ENCODE data around the gene RASA2.
"Not testable (repeated sequence)": the region's sequence is repeated elsewhere in the genome, so short reads cannot be mapped to it uniquely, and the experiment has no call there.

RASA2 gene

GRCh38 chr3:141618103-141618910 lies 131.5 kb downstream of the RASA2 start:
- H3K4me3 ChIP-seq (ENCODE audit: extremely low read depth, insufficient read depth, low read length, poor library complexity, severe bottlenecking), result no peak overlapping the region

GRCh38 chr3:141618938-141619337 lies 132.1 kb downstream of the RASA2 start:
- Histone ChIP-seq H3K36me3 (ENCODE audit: control insufficient read depth, insufficient read depth, low read length) (peaks cover 12% of the 10 kb centered on the region), H3K4me3 (ENCODE audit: extremely low read depth, insufficient read depth, low read length, poor library complexity, severe bottlenecking) (no peak overlapping the region), H3K4me1 (ENCODE audit: control insufficient read depth, insufficient read depth, low read length, poor library complexity, severe bottlenecking) (no peaks in the 10 kb centered on the region), H3K27ac (ENCODE audit: low read depth, low read length, severe bottlenecking) (no peak overlapping the region), H3K9me3 (ENCODE audit: control insufficient read depth, low read length) (no peaks in the 10 kb centered on the region)
- WGBS, 2 experiments (ENCODE audit: insufficient coverage in 2 of 2), result 78 to 93% methylated on average over 8 of the region's 8 CpGs

More at GRCh38 chr3:141618103-141618910, 131.5 kb downstream of the RASA2 start:
- H3K27ac ChIP-seq (ENCODE audit: low read depth, low read length, severe bottlenecking), result no peak overlapping the region
- H3K4me1 ChIP-seq (ENCODE audit: control insufficient read depth, insufficient read depth, low read length, poor library complexity, severe bottlenecking), result no peaks in the 10 kb centered on the region
- no peaks in the 10 kb centered on the region for H3K9me3 ChIP-seq (ENCODE audit: control insufficient read depth, low read length)
- peaks cover 12% of the 10 kb centered on the region for H3K36me3 ChIP-seq (ENCODE audit: control insufficient read depth, insufficient read depth, low read length)
- 92 to 93% methylated on average over 2 to 4 of the region's 6 CpGs for WGBS, 2 experiments (ENCODE audit: insufficient coverage in 2 of 2)

GRCh38 chr3:141619450-141619849 lies 132.6 kb downstream of the RASA2 start:
- Histone ChIP-seq H3K27ac (ENCODE audit: low read depth, low read length, severe bottlenecking) (no peak overlapping the region), H3K4me1 (ENCODE audit: control insufficient read depth, insufficient read depth, low read length, poor library complexity, severe bottlenecking) (no peaks in the 10 kb centered on the region), H3K36me3 (ENCODE audit: control insufficient read depth, insufficient read depth, low read length) (peaks cover 12% of the 10 kb centered on the region), H3K9me3 (ENCODE audit: control insufficient read depth, low read length) (no peaks in the 10 kb centered on the region), H3K4me3 (ENCODE audit: extremely low read depth, insufficient read depth, low read length, poor library complexity, severe bottlenecking) (no peak overlapping the region)
- WGBS, 2 experiments (ENCODE audit: insufficient coverage in 2 of 2), result 100% methylated on average over 2 of the region's 4 CpGs

- H3K4me1 ChIP-seq (ENCODE audit: control insufficient read depth, insufficient read depth, low read length, poor library complexity, severe bottlenecking), result no peaks in the 10 kb centered on the region
- peaks cover 3% of the 10 kb centered on the region for H3K9me3 ChIP-seq (ENCODE audit: control insufficient read depth, low read length)
- no peak overlapping the region for H3K4me3 ChIP-seq (ENCODE audit: extremely low read depth, insufficient read depth, low read length, poor library complexity, severe bottlenecking)
- no peak overlapping the region for H3K27ac ChIP-seq (ENCODE audit: low read depth, low read length, severe bottlenecking)
- H3K36me3 ChIP-seq (ENCODE audit: control insufficient read depth, insufficient read depth, low read length), result no peaks in the 10 kb centered on the region
- WGBS, 2 experiments (ENCODE audit: insufficient coverage in 2 of 2), result 74% methylated on average over 5 of the region's 5 CpGs; no CpG with 5 or more reads in 1 of the 2 experiments
Measured at GRCh38 chr3:141623691-141624090, 136.9 kb downstream of the RASA2 start.

- Histone ChIP-seq H3K4me1 (ENCODE audit: control insufficient read depth, insufficient read depth, low read length, poor library complexity, severe bottlenecking) (no peaks in the 10 kb centered on the region), H3K9me3 (ENCODE audit: control insufficient read depth, low read length) (peaks cover 13% of the 10 kb centered on the region), H3K4me3 (ENCODE audit: extremely low read depth, insufficient read depth, low read length, poor library complexity, severe bottlenecking) (no peak overlapping the region), H3K36me3 (ENCODE audit: control insufficient read depth, insufficient read depth, low read length) (no peaks in the 10 kb centered on the region), H3K27ac (ENCODE audit: low read depth, low read length, severe bottlenecking) (no peak overlapping the region)
- WGBS, 2 experiments (ENCODE audit: insufficient coverage in 2 of 2), result 84 to 91% methylated on average over 3 to 4 of the region's 5 CpGs
Measured at GRCh38 chr3:141625506-141625905, 138.7 kb downstream of the RASA2 start.

DNA sequence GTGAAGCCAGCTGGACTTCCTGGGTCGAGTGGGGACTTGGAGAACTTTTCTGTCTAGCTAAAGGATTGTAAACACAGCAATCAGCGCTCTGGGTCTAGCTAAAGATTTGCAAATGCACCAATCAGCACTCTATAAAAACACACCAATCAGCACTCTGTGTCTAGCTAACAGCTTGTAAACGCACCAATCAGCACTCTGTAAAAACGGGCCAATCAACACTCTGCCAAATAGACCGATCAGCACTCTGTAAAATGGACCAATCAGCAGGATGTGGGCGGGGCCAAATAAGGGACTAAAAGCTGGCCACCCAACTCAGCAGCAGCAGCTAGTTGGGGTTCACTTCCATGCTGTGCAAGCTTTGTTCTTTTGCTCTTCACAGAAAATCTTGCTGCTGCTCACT lies 141.5 kb downstream of the RASA2 start:
- H3K27ac ChIP-seq (ENCODE audit: low read depth, low read length, severe bottlenecking); H3K4me3 ChIP-seq (ENCODE audit: extremely low read depth, insufficient read depth, low read length, poor library complexity, severe bottlenecking); H3K36me3 ChIP-seq (ENCODE audit: control insufficient read depth, insufficient read depth, low read length); H3K4me1 ChIP-seq (ENCODE audit: control insufficient read depth, insufficient read depth, low read length, poor library complexity, severe bottlenecking): not testable (repeated sequence)
- H3K9me3 ChIP-seq (ENCODE audit: control insufficient read depth, low read length), result peaks cover 13% of the 10 kb centered on the region
- 78 to 88% methylated on average over 5 to 6 of the region's 6 CpGs for WGBS, 2 experiments (ENCODE audit: insufficient coverage in 2 of 2)

- not testable (repeated sequence) for H3K4me3 ChIP-seq (ENCODE audit: extremely low read depth, insufficient read depth, low read length, poor library complexity, severe bottlenecking); H3K4me1 ChIP-seq (ENCODE audit: control insufficient read depth, insufficient read depth, low read length, poor library complexity, severe bottlenecking); H3K36me3 ChIP-seq (ENCODE audit: control insufficient read depth, insufficient read depth, low read length); H3K27ac ChIP-seq (ENCODE audit: low read depth, low read length, severe bottlenecking)
- WGBS, 2 experiments (ENCODE audit: insufficient coverage in 2 of 2), result 86 to 90% methylated on average over 4 to 7 of the region's 7 CpGs
- peaks cover 13% of the 10 kb centered on the region for H3K9me3 ChIP-seq (ENCODE audit: control insufficient read depth, low read length)
Measured at GRCh38 chr3:141628868-141629441, 142.1 kb downstream of the RASA2 start.

- WGBS, 2 experiments (ENCODE audit: insufficient coverage in 2 of 2), result 72 to 81% methylated on average over 6 to 8 of the region's 9 CpGs
- H3K36me3 ChIP-seq (ENCODE audit: control insufficient read depth, insufficient read depth, low read length), result no peaks in the 10 kb centered on the region
- H3K9me3 ChIP-seq (ENCODE audit: control insufficient read depth, low read length), result peaks cover 13% of the 10 kb centered on the region
- H3K4me3 ChIP-seq (ENCODE audit: extremely low read depth, insufficient read depth, low read length, poor library complexity, severe bottlenecking), result no peak overlapping the region
- no peak overlapping the region for H3K27ac ChIP-seq (ENCODE audit: low read depth, low read length, severe bottlenecking)
- no peaks in the 10 kb centered on the region for H3K4me1 ChIP-seq (ENCODE audit: control insufficient read depth, insufficient read depth, low read length, poor library complexity, severe bottlenecking)
Measured at GRCh38 chr3:141629976-141630375, 143.1 kb downstream of the RASA2 start.

GRCh38 chr3:141632779-141633374 lies 146.1 kb downstream of the RASA2 start:
- H3K4me3 ChIP-seq (ENCODE audit: extremely low read depth, insufficient read depth, low read length, poor library complexity, severe bottlenecking), result no peak overlapping the region
- no peaks in the 10 kb centered on the region for H3K4me1 ChIP-seq (ENCODE audit: control insufficient read depth, insufficient read depth, low read length, poor library complexity, severe bottlenecking)
- no peaks in the 10 kb centered on the region for H3K36me3 ChIP-seq (ENCODE audit: control insufficient read depth, insufficient read depth, low read length)
- no peak overlapping the region for H3K27ac ChIP-seq (ENCODE audit: low read depth, low read length, severe bottlenecking)
- 67 to 86% methylated on average over 4 of the region's 4 CpGs for WGBS, 2 experiments (ENCODE audit: insufficient coverage in 2 of 2)
- peaks cover 13% of the 10 kb centered on the region for H3K9me3 ChIP-seq (ENCODE audit: control insufficient read depth, low read length)

GRCh38 chr3:141642215-141642614 lies 155.4 kb downstream of the RASA2 start:
- 89 to 100% methylated on average over 2 of the region's 2 CpGs for WGBS, 2 experiments (ENCODE audit: insufficient coverage in 2 of 2)
- no peak overlapping the region for H3K4me3 ChIP-seq (ENCODE audit: extremely low read depth, insufficient read depth, low read length, poor library complexity, severe bottlenecking)

GRCh38 chr3:141643391-141643790 lies 156.6 kb downstream of the RASA2 start:
- no peaks in the 10 kb centered on the region for H3K4me1 ChIP-seq (ENCODE audit: control insufficient read depth, insufficient read depth, low read length, poor library complexity, severe bottlenecking)
- H3K27ac ChIP-seq (ENCODE audit: low read depth, low read length, severe bottlenecking), result no peak overlapping the region
- H3K4me3 ChIP-seq (ENCODE audit: extremely low read depth, insufficient read depth, low read length, poor library complexity, severe bottlenecking), result no peak overlapping the region
- no peaks in the 10 kb centered on the region for H3K9me3 ChIP-seq (ENCODE audit: control insufficient read depth, low read length)
- no peaks in the 10 kb centered on the region for H3K36me3 ChIP-seq (ENCODE audit: control insufficient read depth, insufficient read depth, low read length)

More at GRCh38 chr3:141642215-141642614, 155.4 kb downstream of the RASA2 start:
- H3K36me3 ChIP-seq (ENCODE audit: control insufficient read depth, insufficient read depth, low read length), result no peaks in the 10 kb centered on the region
- H3K4me1 ChIP-seq (ENCODE audit: control insufficient read depth, insufficient read depth, low read length, poor library complexity, severe bottlenecking), result no peaks in the 10 kb centered on the region
- no peak overlapping the region for H3K27ac ChIP-seq (ENCODE audit: low read depth, low read length, severe bottlenecking)
- no peaks in the 10 kb centered on the region for H3K9me3 ChIP-seq (ENCODE audit: control insufficient read depth, low read length)

All from mesodermal cell (in vitro differentiated cells).